WTC11 (cell line): ENCODE results near the gene SPRED2.

Experiments
- CREB1 ChIP-seq: sonication (generic); formaldehyde crosslinking; IDR thresholded peaks from 2 replicates; pipeline ENCODE4 v1.8.0; 2023; ENCODE audit warnings: mild to moderate bottlenecking, missing genetic modification reagents
- ELF4 ChIP-seq: sonication (generic); formaldehyde crosslinking; IDR thresholded peaks from 2 replicates; pipeline ENCODE4 v1.8.1; 2022; ENCODE audit warnings: low read depth, mild to moderate bottlenecking, moderate library complexity, missing genetic modification reagents
- FOXJ3 ChIP-seq: sonication (generic); formaldehyde crosslinking; IDR thresholded peaks from 2 replicates; pipeline ENCODE4 v1.9.0; 2021; ENCODE audit warnings: missing genetic modification reagents, mild to moderate bottlenecking, borderline replicate concordance
- RELA ChIP-seq: sonication (generic); formaldehyde crosslinking; IDR thresholded peaks from 2 replicates; pipeline ENCODE4 v1.8.1; 2022; ENCODE audit warnings: missing genetic modification reagents, mild to moderate bottlenecking, borderline replicate concordance
- SP1 ChIP-seq: sonication (generic); formaldehyde crosslinking; conservative IDR thresholded peaks from 2 replicates; pipeline ENCODE4 v1.8.1; 2022; ENCODE audit warnings: missing genetic modification reagents
- TP53 ChIP-seq: sonication (generic); formaldehyde crosslinking; IDR thresholded peaks from 2 replicates; pipeline ENCODE4 v1.8.1; 2023; ENCODE audit warnings: mild to moderate bottlenecking, missing genetic modification reagents
- TF ChIP-seq, protein P1 (sequence below): fragments of 200-600 bp; IDR thresholded peaks from 2 replicates; pipeline ENCODE4 v1.8.0; 2022; ENCODE audit warnings: antibody characterized with exemption
- TF ChIP-seq, protein P2 (sequence below): sonication (generic); formaldehyde crosslinking; IDR thresholded peaks from 2 replicates; pipeline ENCODE4 v1.8.1; 2023; ENCODE audit warnings: mild to moderate bottlenecking, missing genetic modification reagents, borderline replicate concordance

- TF ChIP-seq RELA (CRISPR knock-in tag) (no peak), CREB1 (CRISPR knock-in tag) (no peak), FOXJ3 (CRISPR knock-in tag) (no peak), ELF4 (CRISPR knock-in tag) (no peak), TP53 (no peak), SP1 (CRISPR knock-in tag) (no peak)
- TF ChIP-seq, protein P1, sequence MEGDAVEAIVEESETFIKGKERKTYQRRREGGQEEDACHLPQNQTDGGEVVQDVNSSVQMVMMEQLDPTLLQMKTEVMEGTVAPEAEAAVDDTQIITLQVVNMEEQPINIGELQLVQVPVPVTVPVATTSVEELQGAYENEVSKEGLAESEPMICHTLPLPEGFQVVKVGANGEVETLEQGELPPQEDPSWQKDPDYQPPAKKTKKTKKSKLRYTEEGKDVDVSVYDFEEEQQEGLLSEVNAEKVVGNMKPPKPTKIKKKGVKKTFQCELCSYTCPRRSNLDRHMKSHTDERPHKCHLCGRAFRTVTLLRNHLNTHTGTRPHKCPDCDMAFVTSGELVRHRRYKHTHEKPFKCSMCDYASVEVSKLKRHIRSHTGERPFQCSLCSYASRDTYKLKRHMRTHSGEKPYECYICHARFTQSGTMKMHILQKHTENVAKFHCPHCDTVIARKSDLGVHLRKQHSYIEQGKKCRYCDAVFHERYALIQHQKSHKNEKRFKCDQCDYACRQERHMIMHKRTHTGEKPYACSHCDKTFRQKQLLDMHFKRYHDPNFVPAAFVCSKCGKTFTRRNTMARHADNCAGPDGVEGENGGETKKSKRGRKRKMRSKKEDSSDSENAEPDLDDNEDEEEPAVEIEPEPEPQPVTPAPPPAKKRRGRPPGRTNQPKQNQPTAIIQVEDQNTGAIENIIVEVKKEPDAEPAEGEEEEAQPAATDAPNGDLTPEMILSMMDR = no peak
- TF ChIP-seq, protein P2, sequence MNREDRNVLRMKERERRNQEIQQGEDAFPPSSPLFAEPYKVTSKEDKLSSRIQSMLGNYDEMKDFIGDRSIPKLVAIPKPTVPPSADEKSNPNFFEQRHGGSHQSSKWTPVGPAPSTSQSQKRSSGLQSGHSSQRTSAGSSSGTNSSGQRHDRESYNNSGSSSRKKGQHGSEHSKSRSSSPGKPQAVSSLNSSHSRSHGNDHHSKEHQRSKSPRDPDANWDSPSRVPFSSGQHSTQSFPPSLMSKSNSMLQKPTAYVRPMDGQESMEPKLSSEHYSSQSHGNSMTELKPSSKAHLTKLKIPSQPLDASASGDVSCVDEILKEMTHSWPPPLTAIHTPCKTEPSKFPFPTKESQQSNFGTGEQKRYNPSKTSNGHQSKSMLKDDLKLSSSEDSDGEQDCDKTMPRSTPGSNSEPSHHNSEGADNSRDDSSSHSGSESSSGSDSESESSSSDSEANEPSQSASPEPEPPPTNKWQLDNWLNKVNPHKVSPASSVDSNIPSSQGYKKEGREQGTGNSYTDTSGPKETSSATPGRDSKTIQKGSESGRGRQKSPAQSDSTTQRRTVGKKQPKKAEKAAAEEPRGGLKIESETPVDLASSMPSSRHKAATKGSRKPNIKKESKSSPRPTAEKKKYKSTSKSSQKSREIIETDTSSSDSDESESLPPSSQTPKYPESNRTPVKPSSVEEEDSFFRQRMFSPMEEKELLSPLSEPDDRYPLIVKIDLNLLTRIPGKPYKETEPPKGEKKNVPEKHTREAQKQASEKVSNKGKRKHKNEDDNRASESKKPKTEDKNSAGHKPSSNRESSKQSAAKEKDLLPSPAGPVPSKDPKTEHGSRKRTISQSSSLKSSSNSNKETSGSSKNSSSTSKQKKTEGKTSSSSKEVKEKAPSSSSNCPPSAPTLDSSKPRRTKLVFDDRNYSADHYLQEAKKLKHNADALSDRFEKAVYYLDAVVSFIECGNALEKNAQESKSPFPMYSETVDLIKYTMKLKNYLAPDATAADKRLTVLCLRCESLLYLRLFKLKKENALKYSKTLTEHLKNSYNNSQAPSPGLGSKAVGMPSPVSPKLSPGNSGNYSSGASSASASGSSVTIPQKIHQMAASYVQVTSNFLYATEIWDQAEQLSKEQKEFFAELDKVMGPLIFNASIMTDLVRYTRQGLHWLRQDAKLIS (CRISPR knock-in tag) = no peak
Measured at GRCh38 chr2:65294701-65295100, 137.7 kb downstream of the SPRED2 start.
